ENCODE data around the gene RASD2.

The RASD2 gene

DNA sequence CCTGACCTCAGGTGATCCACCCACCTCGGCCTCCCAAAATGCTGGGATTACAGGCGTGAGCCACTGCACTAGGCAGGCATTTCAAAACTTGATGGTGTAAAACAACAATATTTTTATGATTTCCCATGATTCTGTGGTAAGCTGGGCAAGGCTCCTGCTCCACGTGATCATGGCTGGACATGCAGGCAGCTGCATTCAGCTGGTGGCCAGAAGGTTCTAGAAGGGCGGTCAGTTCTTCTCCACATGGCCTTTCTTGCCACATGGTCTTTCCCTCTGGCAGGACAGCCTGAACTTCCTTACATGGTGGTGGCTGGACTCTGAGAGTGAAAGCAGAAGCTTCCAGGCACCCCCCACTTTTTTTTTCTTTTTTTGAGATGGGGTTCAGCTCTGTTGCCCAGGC is 9.9 kb upstream of the RASD2 start:
- Histone ChIP-seq H3K9me3 (ENCODE audit: control insufficient read depth, insufficient read depth, low read length) (no peaks in the 10 kb centered on the region; the same call in 1 of the 2 replicates), H3K27ac (ENCODE audit: low read length) (no peak overlapping the region), H3K36me3 (ENCODE audit: control insufficient read depth, insufficient read depth, low read length) (no peaks in the 10 kb centered on the region), H3K4me1 (ENCODE audit: control insufficient read depth, insufficient read depth, low read length) (no peaks in the 10 kb centered on the region; the same call in 1 of the 2 replicates), H3K4me3 (ENCODE audit: low read length) (no peak overlapping the region), H3K27me3 (ENCODE audit: control insufficient read depth, insufficient read depth, low read length) (no peaks in the 10 kb centered on the region)
- WGBS (ENCODE audit: insufficient coverage, insufficient read length) = no CpG with 5 or more reads among the region's 4 CpGs
- DNase-seq (ENCODE audit: low read depth, low spot score) = no peak

DNA sequence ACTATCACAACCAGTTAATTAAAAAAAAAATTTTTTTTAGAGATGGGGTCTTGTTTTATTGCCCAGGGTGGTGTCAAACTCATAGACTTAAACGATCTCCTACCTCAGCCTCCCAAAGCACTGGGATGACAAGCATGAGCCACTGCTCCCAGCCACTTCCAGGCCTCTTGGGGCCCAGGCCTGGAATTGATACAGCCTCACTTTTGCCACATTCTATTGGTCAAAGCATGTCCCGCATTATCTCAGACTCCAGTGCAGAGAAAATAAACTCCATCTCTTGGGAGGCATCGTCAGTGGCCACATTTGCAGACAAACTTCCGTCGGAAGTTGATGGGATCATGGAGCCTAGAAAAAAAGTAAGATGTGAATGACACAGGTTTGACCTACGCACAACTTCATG is 9.4 kb upstream of the RASD2 start:
- Histone ChIP-seq H3K9me3 (ENCODE audit: control insufficient read depth, insufficient read depth, low read length) (no peaks in the 10 kb centered on the region; the same call in 1 of the 2 replicates), H3K36me3 (ENCODE audit: control insufficient read depth, insufficient read depth, low read length) (no peaks in the 10 kb centered on the region), H3K27me3 (ENCODE audit: control insufficient read depth, insufficient read depth, low read length) (no peaks in the 10 kb centered on the region), H3K4me3 (ENCODE audit: low read length) (no peak overlapping the region), H3K27ac (ENCODE audit: low read length) (no peak overlapping the region), H3K4me1 (ENCODE audit: control insufficient read depth, insufficient read depth, low read length) (peaks cover 2% of the 10 kb centered on the region; the same call in 1 of the 2 replicates)
- no peak for DNase-seq (ENCODE audit: low read depth, low spot score)
- no CpG with 5 or more reads among the region's 6 CpGs for WGBS (ENCODE audit: insufficient coverage, insufficient read length)

DNA sequence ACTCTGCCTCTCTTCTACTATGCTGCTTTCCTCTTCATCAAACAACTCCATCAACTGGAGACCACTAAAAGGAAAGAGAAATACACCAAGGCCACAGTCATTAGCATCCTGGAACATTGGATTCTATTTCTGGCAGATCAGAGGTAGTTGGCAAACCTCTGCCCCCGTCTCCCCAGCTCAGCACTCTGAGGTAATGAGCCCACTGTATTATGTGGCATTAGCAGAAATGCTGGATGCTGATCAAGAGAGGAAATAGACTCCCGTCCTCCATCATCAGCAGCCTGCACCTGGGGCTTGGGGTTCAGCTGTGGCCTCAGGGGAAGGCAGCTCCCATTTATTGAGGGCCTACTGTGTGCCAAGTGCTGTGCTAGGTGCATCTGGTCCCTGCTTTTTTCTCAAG is 9.0 kb upstream of the RASD2 start:
- Histone ChIP-seq H3K27me3 (ENCODE audit: control insufficient read depth, insufficient read depth, low read length) (no peaks in the 10 kb centered on the region), H3K9me3 (ENCODE audit: control insufficient read depth, insufficient read depth, low read length) (no peaks in the 10 kb centered on the region; the same call in 1 of the 2 replicates), H3K36me3 (ENCODE audit: control insufficient read depth, insufficient read depth, low read length) (no peaks in the 10 kb centered on the region), H3K27ac (ENCODE audit: low read length) (no peak overlapping the region), H3K4me1 (ENCODE audit: control insufficient read depth, insufficient read depth, low read length) (peaks cover 2% of the 10 kb centered on the region; the same call in 1 of the 2 replicates), H3K4me3 (ENCODE audit: low read length) (no peak overlapping the region)
- no peak for DNase-seq (ENCODE audit: low read depth, low spot score)
- WGBS (ENCODE audit: insufficient coverage, insufficient read length) = no CpG with 5 or more reads among the region's 2 CpGs

GRCh38 chr22:35533365-35534029 is 7.1 kb upstream of the RASD2 start:
- H3K4me3 ChIP-seq (ENCODE audit: low read length) = no peak overlapping the region
- no peaks in the 10 kb centered on the region for H3K27me3 ChIP-seq (ENCODE audit: control insufficient read depth, insufficient read depth, low read length)
- no peaks in the 10 kb centered on the region; the same call in 1 of the 2 replicates for H3K9me3 ChIP-seq (ENCODE audit: control insufficient read depth, insufficient read depth, low read length)
- 100% methylated on average over 3 of the region's 6 CpGs for WGBS (ENCODE audit: insufficient coverage, insufficient read length)
- peaks cover 3% of the 10 kb centered on the region; the same call in 1 of the 2 replicates for H3K4me1 ChIP-seq (ENCODE audit: control insufficient read depth, insufficient read depth, low read length)
- H3K36me3 ChIP-seq (ENCODE audit: control insufficient read depth, insufficient read depth, low read length) = no peaks in the 10 kb centered on the region
- no peak for DNase-seq (ENCODE audit: low read depth, low spot score)
- no peak overlapping the region for H3K27ac ChIP-seq (ENCODE audit: low read length)

GRCh38 chr22:35534091-35534490 is 6.5 kb upstream of the RASD2 start:
- no CpG with 5 or more reads among the region's 3 CpGs for WGBS (ENCODE audit: insufficient coverage, insufficient read length)
- DNase-seq (ENCODE audit: low read depth, low spot score) = no peak
- 0 out of 2 replicates have a peak, but pooled peaks cover under 1% of the 10 kb centered on the region for H3K27me3 ChIP-seq (ENCODE audit: control insufficient read depth, insufficient read depth, low read length)
- no peak overlapping the region for H3K27ac ChIP-seq (ENCODE audit: low read length)
- H3K4me1 ChIP-seq (ENCODE audit: control insufficient read depth, insufficient read depth, low read length) = peaks cover 4% of the 10 kb centered on the region
- no peak overlapping the region for H3K4me3 ChIP-seq (ENCODE audit: low read length)
- no peaks in the 10 kb centered on the region; the same call in 1 of the 2 replicates for H3K9me3 ChIP-seq (ENCODE audit: control insufficient read depth, insufficient read depth, low read length)
- H3K36me3 ChIP-seq (ENCODE audit: control insufficient read depth, insufficient read depth, low read length) = no peaks in the 10 kb centered on the region

DNA sequence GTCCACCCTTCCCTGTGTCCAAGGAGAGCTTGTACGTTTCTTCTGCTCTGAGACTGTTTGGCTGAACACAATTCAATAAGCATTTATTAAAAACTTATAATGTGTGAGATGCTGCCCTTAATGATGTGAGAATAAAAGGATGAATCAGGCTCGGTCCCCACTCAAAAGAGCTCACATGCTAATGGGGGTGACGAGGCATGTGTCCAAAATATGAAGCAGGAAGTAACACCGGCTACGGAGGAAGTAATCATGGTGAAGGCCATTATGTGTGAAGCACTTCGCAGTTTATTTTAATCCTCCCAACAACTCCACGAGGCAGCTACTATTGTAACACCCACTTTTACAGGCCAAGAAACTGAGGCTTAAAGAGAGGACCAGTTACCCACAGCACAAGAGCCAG is 3.4 kb upstream of the RASD2 start:
- no peaks in the 10 kb centered on the region for H3K36me3 ChIP-seq (ENCODE audit: control insufficient read depth, insufficient read depth, low read length)
- H3K27ac ChIP-seq (ENCODE audit: low read length) = no peak overlapping the region
- WGBS (ENCODE audit: insufficient coverage, insufficient read length) = no CpG with 5 or more reads among the region's 7 CpGs
- no peaks in the 10 kb centered on the region; the same call in 1 of the 2 replicates for H3K9me3 ChIP-seq (ENCODE audit: control insufficient read depth, insufficient read depth, low read length)
- H3K27me3 ChIP-seq (ENCODE audit: control insufficient read depth, insufficient read depth, low read length) = peaks cover 10% of the 10 kb centered on the region
- H3K4me1 ChIP-seq (ENCODE audit: control insufficient read depth, insufficient read depth, low read length) = peaks cover 9% of the 10 kb centered on the region
- no peak overlapping the region for H3K4me3 ChIP-seq (ENCODE audit: low read length)
- DNase-seq (ENCODE audit: low read depth, low spot score) = no peak

DNA sequence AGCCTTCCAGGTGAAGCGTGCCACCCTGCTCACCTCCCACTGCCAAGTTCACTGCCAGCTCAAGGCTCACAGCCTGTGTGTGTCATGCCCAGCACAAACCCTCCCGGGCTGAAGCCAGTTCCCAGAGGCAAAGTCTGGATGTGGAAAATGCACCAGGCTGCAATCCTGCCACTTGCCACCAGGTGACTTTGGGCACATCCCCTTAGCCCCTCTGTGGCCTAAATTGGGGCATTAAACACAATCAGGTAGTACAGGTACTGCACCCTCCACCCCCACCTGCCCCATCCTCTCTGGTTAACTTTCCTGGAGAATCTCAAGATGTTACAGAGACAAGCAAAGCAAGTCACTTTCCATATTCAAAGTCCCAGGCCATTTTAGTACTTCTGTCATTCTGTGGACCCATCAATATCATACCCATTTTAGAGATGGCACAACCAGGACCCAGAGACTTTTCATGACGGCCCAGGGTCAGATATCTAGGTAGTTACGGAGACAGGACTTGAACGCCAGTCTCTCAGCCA is 1.8 kb upstream of the RASD2 start:
- Histone ChIP-seq H3K4me1 (ENCODE audit: control insufficient read depth, insufficient read depth, low read length) (peaks cover 12% of the 10 kb centered on the region), H3K9me3 (ENCODE audit: control insufficient read depth, insufficient read depth, low read length) (no peaks in the 10 kb centered on the region; the same call in 1 of the 2 replicates), H3K27ac (ENCODE audit: low read length) (no peak overlapping the region), H3K4me3 (ENCODE audit: low read length) (no peak overlapping the region), H3K36me3 (ENCODE audit: control insufficient read depth, insufficient read depth, low read length) (no peaks in the 10 kb centered on the region), H3K27me3 (ENCODE audit: control insufficient read depth, insufficient read depth, low read length) (peaks cover 10% of the 10 kb centered on the region)
- no CpG with 5 or more reads among the region's 5 CpGs for WGBS (ENCODE audit: insufficient coverage, insufficient read length)
- DNase-seq (ENCODE audit: low read depth, low spot score) = no peak

- peaks cover 12% of the 10 kb centered on the region for H3K4me1 ChIP-seq (ENCODE audit: control insufficient read depth, insufficient read depth, low read length)
- 100% methylated on average over 1 of the region's 3 CpGs for WGBS (ENCODE audit: insufficient coverage, insufficient read length)
- DNase-seq (ENCODE audit: low read depth, low spot score) = no peak
- peaks cover 10% of the 10 kb centered on the region for H3K27me3 ChIP-seq (ENCODE audit: control insufficient read depth, insufficient read depth, low read length)
- H3K36me3 ChIP-seq (ENCODE audit: control insufficient read depth, insufficient read depth, low read length) = no peaks in the 10 kb centered on the region
- H3K27ac ChIP-seq (ENCODE audit: low read length) = no peak overlapping the region
- peak overlapping the region; percentile 66; the same call in 1 of the 2 replicates for H3K4me3 ChIP-seq (ENCODE audit: low read length)
- H3K9me3 ChIP-seq (ENCODE audit: control insufficient read depth, insufficient read depth, low read length) = no peaks in the 10 kb centered on the region; the same call in 1 of the 2 replicates
Observed at GRCh38 chr22:35539487-35539886, 1.1 kb upstream of the RASD2 start.

GRCh38 chr22:35539910-35540594 is 579 bp upstream of the RASD2 start:
- Histone ChIP-seq H3K9me3 (ENCODE audit: control insufficient read depth, insufficient read depth, low read length) (no peaks in the 10 kb centered on the region), H3K36me3 (ENCODE audit: control insufficient read depth, insufficient read depth, low read length) (no peaks in the 10 kb centered on the region), H3K27ac (ENCODE audit: low read length) (no peak overlapping the region), H3K4me3 (ENCODE audit: low read length) (peak overlapping the region; percentile 66; the same call in 1 of the 2 replicates), H3K27me3 (ENCODE audit: control insufficient read depth, insufficient read depth, low read length) (peaks cover 10% of the 10 kb centered on the region), H3K4me1 (ENCODE audit: control insufficient read depth, insufficient read depth, low read length) (peaks cover 12% of the 10 kb centered on the region)
- no peak for DNase-seq (ENCODE audit: low read depth, low spot score)
- no CpG with 5 or more reads among the region's 89 CpGs for WGBS (ENCODE audit: insufficient coverage, insufficient read length)

- Histone ChIP-seq H3K9me3 (ENCODE audit: control insufficient read depth, insufficient read depth, low read length) (no peaks in the 10 kb centered on the region), H3K4me1 (ENCODE audit: control insufficient read depth, insufficient read depth, low read length) (peaks cover 10% of the 10 kb centered on the region), H3K4me3 (ENCODE audit: low read length) (peak overlapping the region; percentile 59; the same call in 1 of the 2 replicates), H3K36me3 (ENCODE audit: control insufficient read depth, insufficient read depth, low read length) (no peaks in the 10 kb centered on the region), H3K27me3 (ENCODE audit: control insufficient read depth, insufficient read depth, low read length) (peaks cover 10% of the 10 kb centered on the region), H3K27ac (ENCODE audit: low read length) (no peak overlapping the region)
- WGBS (ENCODE audit: insufficient coverage, insufficient read length) = no CpG with 5 or more reads among the region's 28 CpGs
- DNase-seq (ENCODE audit: low read depth, low spot score) = no peak
Observed at GRCh38 chr22:35541254-35541748, 670 bp downstream of the RASD2 start.

Data from iPS DF 6.9 (cell line).